DMS153 treated with DMSO at 0.1 percent for 48 hours (cell line): Measurements from ENCODE around the gene S100A9.
"Not testable (repeated sequence)": the region's sequence is repeated elsewhere in the genome, so short reads cannot be mapped to it uniquely, and the experiment has no call there.

Experiments used
- DNase-seq: peaks from one replicate; lab custom pipeline; 2025; ENCODE audit not compliant: unreplicated experiment; lab: John Stamatoyannopoulos, UW

The S100A9 gene

DNA sequence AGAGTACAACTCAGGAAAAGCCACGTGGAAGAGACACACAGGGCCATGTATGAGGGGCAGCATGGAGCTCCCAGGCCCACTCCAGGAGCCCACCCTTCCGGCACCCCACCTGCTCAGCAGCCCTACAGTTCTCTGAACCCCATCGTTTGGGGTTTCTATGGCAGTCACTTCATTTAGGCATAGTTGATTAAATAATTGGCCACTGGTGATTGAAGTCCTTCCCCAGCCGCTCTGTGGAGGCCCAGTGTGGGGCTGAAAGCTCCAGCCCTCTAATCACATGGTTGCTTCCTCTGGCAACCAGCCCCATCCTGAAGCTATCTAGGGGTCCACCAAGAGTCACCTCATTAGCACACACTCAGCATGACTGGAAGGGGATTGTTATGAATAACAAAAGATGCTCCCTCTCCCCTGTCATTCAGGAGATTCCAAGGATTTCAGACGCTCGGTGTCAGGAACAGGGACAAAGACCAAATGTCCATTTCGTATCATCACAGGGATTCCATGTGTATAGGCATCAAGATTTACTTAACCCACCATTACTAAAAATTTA lies 46.5 kb downstream of the S100A9 start:
- no peak for DNase-seq

GRCh38 chr1:153404768-153405167 lies 47.1 kb downstream of the S100A9 start:
- no peak for DNase-seq

GRCh38 chr1:153405825-153406599 lies 48.4 kb downstream of the S100A9 start:
- DNase-seq, result not testable (repeated sequence)

DNA sequence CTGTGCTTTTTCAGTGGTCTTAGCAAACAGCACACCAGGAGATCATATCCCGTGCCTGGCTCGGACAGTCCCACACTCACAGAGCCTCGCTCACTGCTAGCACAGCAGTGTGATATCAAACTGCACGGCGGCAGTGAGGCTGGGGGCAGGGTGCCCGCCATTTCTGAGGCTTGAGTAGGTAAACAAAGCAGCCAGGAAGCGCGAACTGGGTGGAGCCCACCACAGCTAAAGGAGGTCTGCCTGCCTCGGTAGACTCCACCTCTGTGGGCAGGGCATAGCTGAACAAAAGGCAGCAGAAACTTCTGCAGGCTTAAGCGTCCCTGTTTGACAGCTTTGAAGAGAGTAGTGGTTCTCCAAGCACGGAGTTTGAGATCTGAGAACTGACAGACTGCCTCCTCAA lies 49.6 kb downstream of the S100A9 start:
- not testable (repeated sequence) for DNase-seq
